Spleen (tissue), 11 donors: ENCODE measurements around the gene CCDC78. TPM values are rescaled to one million over a fixed set of nuclear protein-coding genes. Genes with fewer than 3 reads are reported as not detected.
A peak's percentile ranks its signal among the peaks of the same experiment; 100 is the strongest.
"Not testable (repeated sequence)": the region's sequence is repeated elsewhere in the genome, so short reads cannot be mapped to it uniquely, and the experiment has no call there.

Source experiments
- DNase-seq: peaks from one replicate; pipeline ENCODE4 v3.0.0-alpha.2; 2020
- H3K27ac ChIP-seq, 8 donors: fragments of 200-600 bp; sonication (generic) in 7 of 8; 1 replicate in 4 of 8; 2 replicates in 4 of 8; pipeline versions ENCODE4 v1.5.0 to v1.8.0; 2016 to 2021; ENCODE audit warnings: inconsistent platforms in 4 of 8, mild to moderate bottlenecking in 4 of 8, moderate library complexity in 1 of 8
- H3K27me3 ChIP-seq, 7 donors: fragments of 200-600 bp; sonication (generic) in 6 of 7; replicated peaks in 1 of 7; 1 replicate in 4 of 7; 2 replicates in 3 of 7; pipeline versions ENCODE4 v1.5.0 to v1.8.0; 2016 to 2021; ENCODE audit warnings: inconsistent platforms in 3 of 7, mild to moderate bottlenecking in 1 of 7
- H3K36me3 ChIP-seq, 6 donors: fragments of 200-600 bp; sonication (generic) in 5 of 6; 1 replicate in 4 of 6; 2 replicates in 2 of 6; pipeline versions ENCODE4 v1.5.0 to v1.8.0; 2016 to 2021; ENCODE audit warnings: inconsistent platforms in 2 of 6
- H3K4me1 ChIP-seq, 6 donors: fragments of 200-600 bp; sonication (generic) in 5 of 6; 1 replicate in 3 of 6; 2 replicates in 3 of 6; pipeline versions ENCODE4 v1.5.0 to v1.8.0; 2016 to 2021; ENCODE audit warnings: inconsistent platforms in 3 of 6
- H3K4me3 ChIP-seq, 8 donors: fragments of 200-600 bp; sonication (generic) in 7 of 8; 1 replicate in 4 of 8; 2 replicates in 4 of 8; pipeline versions ENCODE4 v1.5.0 to v1.8.0; 2016 to 2021; ENCODE audit warnings: inconsistent platforms in 4 of 8, mild to moderate bottlenecking in 4 of 8, moderate library complexity in 2 of 8
- H3K9me3 ChIP-seq, 8 donors: fragments of 200-600 bp; sonication (generic) in 7 of 8; 1 replicate in 4 of 8; 2 replicates in 4 of 8; pipeline versions ENCODE4 v1.5.0 to v1.8.0; 2016 to 2021; ENCODE audit warnings: inconsistent platforms in 4 of 8
- CTCF ChIP-seq, 11 experiments: fragments of 200-600 bp in 7 of 11; fragments of 450-650 bp in 4 of 11; sonication (generic) in 4 of 11; IDR thresholded peaks in 8 of 11; conservative IDR thresholded peaks in 3 of 11; 1 replicate in 7 of 11; 2 replicates in 4 of 11; pipeline versions ENCODE4 v1.4.0 to v1.8.0; 2016 to 2021; ENCODE audit warnings: antibody characterized with exemption in 11 of 11, inconsistent platforms in 4 of 11, mild to moderate bottlenecking in 1 of 11
- POLR2A ChIP-seq, 3 donors: fragments of 450-650 bp; IDR thresholded peaks; one replicate each; pipeline ENCODE4 v1.5.1; 2017; ENCODE audit warnings: antibody characterized with exemption in 3 of 3, mild to moderate bottlenecking in 1 of 3
- POLR2AphosphoS5 ChIP-seq, 3 donors: sonication (generic); formaldehyde crosslinking; IDR thresholded peaks; one replicate each; pipeline ENCODE4 v1.5.1; 2017; ENCODE audit warnings: antibody characterized with exemption in 3 of 3
- WGBS, 5 donors: extraction: QIAGEN DNeasy Blood & Tissue Kit in 3 of 5; methylation state at CpG; one replicate each; pipeline versions ENCODE4 v1.1.5 to v1.1.7; 2013 to 2018; 5-methylcytosine and 5-hydroxymethylcytosine counted together
- intact Hi-C: fragments of 100-400 bp; cut with DNase I; formaldehyde crosslinking; loops from one replicate; pipeline ENCODE4 v1.15.0; 2023; ENCODE audit warnings: low total_unique reads
- polyA plus RNA-seq, 3 donors: library from polyadenylated mRNA; stranded (reverse); fragments of 200-250 nt; gene quantifications; one replicate each; pipeline ENCODE4 v1.2.1, GENCODE V29; 2013
- total RNA-seq, 7 donors: library from RNA; depleted of rRNA in 3 of 7; stranded (reverse); fragments of >200 nt in 3 of 7; fragmentation: NEBNext Ultra II Directional in 4 of 7; extraction: Animal tissue kit (Norgen Biotek cat#: 25700) in 4 of 7; gene quantifications; one replicate each; pipeline versions ENCODE4 v1.1.0 to v1.2.1, GENCODE V29; 2016 to 2021
- donor health status: healthy with polysubstance abuse.
- donor health status: DM: no; HTN: no; CAD: no; lungs with moderate emphysema.
- donor health status: DM: no; HTN: no; CAD: no.
- donor health status: Bipolar disorder and iron deficiency.
- donor health status: healthy.
- donor health status: DM: no; HTN: no; CAD: no.
- donor health status: DM: yes; HTN: yes; CAD: no.

The CCDC78 gene
- total and polyA plus RNA-seq, 10 donors: 2.9 to 23.7 (median 7.2) TPM

- Histone ChIP-seq H3K27me3 (peaks cover 8 to 98% (median 49%) of the 10 kb centered on the region in 7 donors), H3K4me1 (peaks cover 4 to 52% (median 34%) of the 10 kb centered on the region in 6 donors)
- H3K9me3 ChIP-seq, H3K27ac ChIP-seq, DNase-seq, H3K4me3 ChIP-seq, H3K36me3 ChIP-seq: not testable (repeated sequence)
- intact Hi-C loops: loop anchor here (5.0 kb wide), 1 partner anchor 75 kb away; the partner anchor contains the start of genes CHTF18 and RPUSD1
- TF ChIP-seq CTCF (IDR thresholded peaks at IDR 0.05 in 8 of 11, conservative IDR thresholded peaks at IDR 0.05 in 3 of 11): peak in 5 of 11 experiments; percentile 10 to 42 (median 27)
- WGBS, 5 donors: 50 to 60% (median 53%) methylated on average over 13 of the region's 13 CpGs
These were observed 13.4 kb downstream of the CCDC78 start for GRCh38 chr16:712740-713250.

DNA sequence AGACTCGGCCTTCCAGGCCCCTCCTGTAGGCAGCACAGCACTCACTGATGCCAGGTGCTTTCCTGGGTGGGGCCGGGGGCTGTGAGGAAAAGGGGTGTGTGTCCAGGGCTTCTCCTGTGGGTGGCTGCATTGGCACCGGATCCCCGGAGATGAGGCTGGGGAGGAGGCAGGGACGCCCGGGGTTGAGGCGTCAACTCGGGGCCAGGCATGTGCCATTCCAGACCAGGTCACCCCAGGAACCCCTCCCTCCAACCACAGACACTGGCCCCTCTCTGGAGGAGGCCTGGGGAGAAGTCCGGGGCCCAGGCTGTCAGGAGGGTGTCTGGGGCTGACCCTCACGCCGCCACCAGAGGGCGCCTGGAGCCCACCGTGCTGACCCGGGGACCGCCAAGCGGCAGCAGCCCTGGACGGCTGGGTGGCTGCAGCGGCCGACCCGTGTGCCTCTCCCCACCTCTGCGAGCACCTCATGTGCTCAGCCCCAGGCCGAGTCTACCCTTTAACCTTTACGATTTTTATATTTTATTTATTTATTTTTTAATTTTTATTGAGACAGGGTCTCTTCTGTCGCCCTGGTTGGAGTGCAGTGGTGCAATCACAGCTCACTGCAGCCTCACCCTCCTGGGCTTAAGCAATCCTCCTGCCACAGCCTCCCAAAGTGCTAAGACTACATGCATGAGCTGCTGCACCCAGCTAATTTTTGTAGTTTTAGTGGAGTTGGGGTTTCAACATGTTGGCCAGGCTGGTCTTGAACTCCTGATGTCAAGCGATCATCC lies 14.5 kb downstream of the CCDC78 start:
- intact Hi-C loops: loop anchor here (5.0 kb wide), 1 partner anchor 76 kb away; the partner anchor contains the start of genes CHTF18 and RPUSD1
- DNase-seq: peak; percentile 96
- H3K4me3 ChIP-seq: no peak overlapping the region
- no peak overlapping the region for H3K27ac ChIP-seq
- H3K4me1 ChIP-seq: peaks cover 4 to 49% (median 33%) of the 10 kb centered on the region in 6 donors
- H3K27me3 ChIP-seq: peaks cover 8 to 98% (median 58%) of the 10 kb centered on the region in 7 donors
- WGBS, 5 donors: 8 to 14% (median 12%) methylated on average over 17 to 25 of the region's 25 CpGs
- TF ChIP-seq POLR2AphosphoS5 (IDR thresholded peaks at IDR 0.05) (peak; percentile 54 to 77 (median 67)), CTCF (IDR thresholded peaks at IDR 0.05 in 8 of 11, conservative IDR thresholded peaks at IDR 0.05 in 3 of 11) (peak; percentile 76 to 99 (median 95)), POLR2A (IDR thresholded peaks at IDR 0.05) (no peak)
- H3K36me3 ChIP-seq: peaks cover 0 to under 1% (median 0%) of the 10 kb centered on the region in 6 donors
- H3K9me3 ChIP-seq: no peaks in the 10 kb centered on the region

- H3K4me3 ChIP-seq: no peak overlapping the region
- no peak for DNase-seq
- H3K27ac ChIP-seq: no peak overlapping the region
- peaks cover 4 to 49% (median 30%) of the 10 kb centered on the region in 6 donors for H3K4me1 ChIP-seq
- no peaks in the 10 kb centered on the region for H3K36me3 ChIP-seq
- no peaks in the 10 kb centered on the region for H3K9me3 ChIP-seq
- TF ChIP-seq POLR2AphosphoS5 (IDR thresholded peaks at IDR 0.05) (no peak), POLR2A (IDR thresholded peaks at IDR 0.05) (no peak), CTCF (IDR thresholded peaks at IDR 0.05 in 8 of 11, conservative IDR thresholded peaks at IDR 0.05 in 3 of 11) (no peak)
- 72 to 86% (median 77%) methylated on average over 9 to 12 of the region's 12 CpGs for WGBS, 5 donors
- intact Hi-C loops: loop anchor here (5.0 kb wide), 1 partner anchor 76 kb away; the partner anchor contains the start of genes CHTF18 and RPUSD1
- peaks cover 8 to 98% (median 58%) of the 10 kb centered on the region in 7 donors for H3K27me3 ChIP-seq
These were observed 15.2 kb downstream of the CCDC78 start for GRCh38 chr16:711084-711483.
